ENCODE results near the gene HS3ST3A1. TPM values are rescaled to one million over a fixed set of nuclear protein-coding genes. Genes with fewer than 3 reads are reported as not detected.

The HS3ST3A1 gene
- total and polyA plus RNA-seq, 2 experiments from 2014 or later: 1.2 to 1.5 TPM

GRCh38 chr17:13583996-13584700, 17.6 kb downstream of the HS3ST3A1 start:
- Histone ChIP-seq H4K20me1 (ENCODE audit: insufficient read depth, poor library complexity, severe bottlenecking) (no peaks in the 10 kb centered on the region), H2AFZ (no peak overlapping the region), H3K27me3 (no peaks in the 10 kb centered on the region), H3K9me2 (replicated peaks; ENCODE audit: insufficient read depth) (no peaks in the 10 kb centered on the region), H3K27ac (no peak overlapping the region), H3K4me2 (no peak overlapping the region), H3K4me1 (ENCODE audit: insufficient read depth) (no peaks in the 10 kb centered on the region), H3K36me3 (replicated peaks; ENCODE audit: insufficient read depth, low read depth) (no peaks in the 10 kb centered on the region), H3K79me2 (no peaks in the 10 kb centered on the region), H3K4me3 (no peak overlapping the region), H3K9me3 (ENCODE audit: low read depth) (no peaks in the 10 kb centered on the region)
- DNase-seq (ENCODE audit: low spot score): no peak
- TF ChIP-seq CTCF (IDR thresholded peaks at IDR 0.05; ENCODE audit: poor library complexity) (no peak), EZH2 (IDR thresholded peaks at IDR 0.05; ENCODE audit: borderline replicate concordance) (no peak), EZH2phosphoT487 (IDR thresholded peaks at IDR 0.05; ENCODE audit: low read depth, severe bottlenecking, unreplicated experiment) (no peak)
- 79% methylated on average over 3 of the region's 3 CpGs for WGBS (ENCODE audit: low lambda C conversion rate, missing lambda C conversion rate)

- peak overlapping the region; percentile 11 for H3K4me2 ChIP-seq
- H3K79me2 ChIP-seq: no peaks in the 10 kb centered on the region
- no peak overlapping the region for H2AFZ ChIP-seq
- TF ChIP-seq EZH2phosphoT487 (IDR thresholded peaks at IDR 0.05; ENCODE audit: low read depth, severe bottlenecking, unreplicated experiment): no peak
- no peak for TF ChIP-seq CTCF (IDR thresholded peaks at IDR 0.05; ENCODE audit: poor library complexity)
- no peak for TF ChIP-seq EZH2 (IDR thresholded peaks at IDR 0.05; ENCODE audit: borderline replicate concordance)
- H3K9me2 ChIP-seq (replicated peaks; ENCODE audit: insufficient read depth): no peaks in the 10 kb centered on the region
- no peak overlapping the region for H3K4me3 ChIP-seq
- no peak overlapping the region for H3K27ac ChIP-seq
- no peaks in the 10 kb centered on the region for H3K9me3 ChIP-seq (ENCODE audit: low read depth)
- H3K4me1 ChIP-seq (ENCODE audit: insufficient read depth): no peaks in the 10 kb centered on the region
- no peaks in the 10 kb centered on the region for H4K20me1 ChIP-seq (ENCODE audit: insufficient read depth, poor library complexity, severe bottlenecking)
- no peaks in the 10 kb centered on the region for H3K36me3 ChIP-seq (replicated peaks; ENCODE audit: insufficient read depth, low read depth)
- DNase-seq (ENCODE audit: low spot score): no peak
- 77% methylated on average over 9 of the region's 9 CpGs for WGBS (ENCODE audit: low lambda C conversion rate, missing lambda C conversion rate)
- no peaks in the 10 kb centered on the region for H3K27me3 ChIP-seq
Measured at GRCh38 chr17:13582776-13583547, 18.8 kb downstream of the HS3ST3A1 start.

- DNase-seq (ENCODE audit: low spot score): no peak
- H3K9me3 ChIP-seq (ENCODE audit: low read depth): no peaks in the 10 kb centered on the region
- H2AFZ ChIP-seq: no peak overlapping the region
- H3K79me2 ChIP-seq: no peaks in the 10 kb centered on the region
- no peaks in the 10 kb centered on the region for H3K9me2 ChIP-seq (replicated peaks; ENCODE audit: insufficient read depth)
- WGBS (ENCODE audit: low lambda C conversion rate, missing lambda C conversion rate): 51% methylated on average over 3 of the region's 3 CpGs
- no peaks in the 10 kb centered on the region for H3K4me1 ChIP-seq (ENCODE audit: insufficient read depth)
- H3K4me2 ChIP-seq: no peak overlapping the region
- no peak for TF ChIP-seq EZH2 (IDR thresholded peaks at IDR 0.05; ENCODE audit: borderline replicate concordance)
- TF ChIP-seq CTCF (IDR thresholded peaks at IDR 0.05; ENCODE audit: poor library complexity): no peak
- no peak for TF ChIP-seq EZH2phosphoT487 (IDR thresholded peaks at IDR 0.05; ENCODE audit: low read depth, severe bottlenecking, unreplicated experiment)
- H3K27me3 ChIP-seq: no peaks in the 10 kb centered on the region
- H3K36me3 ChIP-seq (replicated peaks; ENCODE audit: insufficient read depth, low read depth): no peaks in the 10 kb centered on the region
- H4K20me1 ChIP-seq (ENCODE audit: insufficient read depth, poor library complexity, severe bottlenecking): no peaks in the 10 kb centered on the region
- no peak overlapping the region for H3K4me3 ChIP-seq
- H3K27ac ChIP-seq: no peak overlapping the region
Measured at GRCh38 chr17:13581925-13582324, 19.8 kb downstream of the HS3ST3A1 start.
